ENCODE results near the gene GMDS. TPM values are rescaled to one million over a fixed set of nuclear protein-coding genes. Genes with fewer than 3 reads are reported as not detected.

GMDS gene
- total RNA-seq, 1 donor from 2014 or later = 27.0 TPM

DNA sequence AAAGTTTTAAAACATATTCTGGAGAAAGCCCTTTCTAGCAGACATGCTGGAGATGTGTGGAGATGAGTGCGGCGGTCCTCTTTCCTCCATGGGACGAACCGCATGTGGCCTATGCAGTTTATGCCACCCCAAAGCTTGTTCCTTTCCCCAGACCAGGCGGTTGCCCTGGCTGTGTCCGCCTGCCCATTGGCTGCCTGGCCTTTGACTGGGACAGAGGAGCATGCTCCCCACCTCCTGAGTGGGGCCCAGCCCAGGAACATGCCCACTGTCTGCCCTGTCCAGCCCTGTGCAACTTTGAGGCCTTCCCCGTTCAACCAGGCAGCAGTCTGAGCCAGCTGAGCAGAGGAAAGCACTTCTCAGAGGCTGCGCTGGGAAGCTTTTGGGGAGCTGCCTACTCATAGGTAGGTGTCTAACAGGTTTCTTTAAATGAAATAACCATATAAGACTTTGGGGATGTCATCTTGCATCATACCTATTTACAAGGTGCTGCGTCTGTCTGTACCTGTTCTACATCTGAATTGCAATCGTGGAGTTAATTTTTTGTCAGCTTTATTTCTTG is 615.1 kb downstream of the GMDS start:
- no peaks in the 10 kb centered on the region for H3K36me3 ChIP-seq (ENCODE audit: control insufficient read depth, insufficient read depth, low read length)
- no peak for DNase-seq (ENCODE audit: low read depth)
- TF ChIP-seq, protein P1, sequence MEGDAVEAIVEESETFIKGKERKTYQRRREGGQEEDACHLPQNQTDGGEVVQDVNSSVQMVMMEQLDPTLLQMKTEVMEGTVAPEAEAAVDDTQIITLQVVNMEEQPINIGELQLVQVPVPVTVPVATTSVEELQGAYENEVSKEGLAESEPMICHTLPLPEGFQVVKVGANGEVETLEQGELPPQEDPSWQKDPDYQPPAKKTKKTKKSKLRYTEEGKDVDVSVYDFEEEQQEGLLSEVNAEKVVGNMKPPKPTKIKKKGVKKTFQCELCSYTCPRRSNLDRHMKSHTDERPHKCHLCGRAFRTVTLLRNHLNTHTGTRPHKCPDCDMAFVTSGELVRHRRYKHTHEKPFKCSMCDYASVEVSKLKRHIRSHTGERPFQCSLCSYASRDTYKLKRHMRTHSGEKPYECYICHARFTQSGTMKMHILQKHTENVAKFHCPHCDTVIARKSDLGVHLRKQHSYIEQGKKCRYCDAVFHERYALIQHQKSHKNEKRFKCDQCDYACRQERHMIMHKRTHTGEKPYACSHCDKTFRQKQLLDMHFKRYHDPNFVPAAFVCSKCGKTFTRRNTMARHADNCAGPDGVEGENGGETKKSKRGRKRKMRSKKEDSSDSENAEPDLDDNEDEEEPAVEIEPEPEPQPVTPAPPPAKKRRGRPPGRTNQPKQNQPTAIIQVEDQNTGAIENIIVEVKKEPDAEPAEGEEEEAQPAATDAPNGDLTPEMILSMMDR (IDR thresholded peaks at IDR 0.05; ENCODE audit: insufficient read depth, low read length, poor library complexity, severe bottlenecking) = no peak
- no peak overlapping the region for H3K4me3 ChIP-seq (ENCODE audit: low read depth, low read length)
- peaks cover 2% of the 10 kb centered on the region for H3K27me3 ChIP-seq (ENCODE audit: control insufficient read depth, insufficient read depth, low read length)

GRCh38 chr6:1629316-1629715 is 616.1 kb downstream of the GMDS start:
- Histone ChIP-seq H3K4me3 (ENCODE audit: low read depth, low read length) (no peak overlapping the region), H3K36me3 (ENCODE audit: control insufficient read depth, insufficient read depth, low read length) (no peaks in the 10 kb centered on the region), H3K27me3 (ENCODE audit: control insufficient read depth, insufficient read depth, low read length) (peaks cover 2% of the 10 kb centered on the region)
- TF ChIP-seq, protein P1 (IDR thresholded peaks at IDR 0.05; ENCODE audit: insufficient read depth, low read length, poor library complexity, severe bottlenecking) = no peak
- no peak for DNase-seq (ENCODE audit: low read depth)

GRCh38 chr6:1627827-1628560 is 617.4 kb downstream of the GMDS start:
- no peak for DNase-seq (ENCODE audit: low read depth)
- Histone ChIP-seq H3K4me3 (ENCODE audit: low read depth, low read length) (no peak overlapping the region), H3K36me3 (ENCODE audit: control insufficient read depth, insufficient read depth, low read length) (no peaks in the 10 kb centered on the region), H3K27me3 (ENCODE audit: control insufficient read depth, insufficient read depth, low read length) (peaks cover 2% of the 10 kb centered on the region)
- TF ChIP-seq, protein P1 (IDR thresholded peaks at IDR 0.05; ENCODE audit: insufficient read depth, low read length, poor library complexity, severe bottlenecking) = no peak

GRCh38 chr6:1626481-1626880 is 618.9 kb downstream of the GMDS start:
- TF ChIP-seq, protein P1 (IDR thresholded peaks at IDR 0.05; ENCODE audit: insufficient read depth, low read length, poor library complexity, severe bottlenecking) = no peak
- H3K27me3 ChIP-seq (ENCODE audit: control insufficient read depth, insufficient read depth, low read length) = peaks cover 2% of the 10 kb centered on the region

DNA sequence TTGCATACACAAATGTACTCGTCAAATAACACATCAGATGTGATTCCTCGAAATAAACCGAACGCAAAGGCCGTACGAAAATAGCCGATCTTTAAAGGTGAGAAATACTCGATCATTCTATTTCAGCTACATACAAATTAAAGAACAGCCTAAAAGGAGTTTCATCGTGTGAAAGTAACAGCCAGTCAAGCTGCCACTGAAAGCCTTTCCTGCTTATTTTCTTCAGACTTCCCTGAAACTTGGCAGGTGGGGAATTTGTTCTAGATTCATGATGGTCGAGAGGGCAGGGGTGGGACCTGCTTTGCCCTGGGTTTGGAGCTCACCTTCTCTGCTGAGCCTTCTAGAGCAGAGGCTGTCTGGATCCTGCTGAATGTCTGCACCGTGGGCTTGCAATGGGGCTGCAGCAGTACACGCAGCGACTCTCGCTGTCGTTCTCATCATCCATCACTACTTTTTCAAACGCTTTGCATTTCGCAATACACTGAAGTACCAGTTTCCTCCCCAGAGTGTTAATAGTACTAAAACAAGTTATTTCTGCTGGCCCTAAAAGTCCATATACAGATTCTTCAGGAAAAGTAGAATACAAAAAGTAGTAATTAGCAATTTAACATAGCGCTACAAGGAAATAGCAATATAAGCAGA is 619.5 kb downstream of the GMDS start:
- peaks cover 2% of the 10 kb centered on the region for H3K27me3 ChIP-seq (ENCODE audit: control insufficient read depth, insufficient read depth, low read length)
- TF ChIP-seq, protein P1 (IDR thresholded peaks at IDR 0.05; ENCODE audit: insufficient read depth, low read length, poor library complexity, severe bottlenecking) = no peak

More at GRCh38 chr6:1626481-1626880, 618.9 kb downstream of the GMDS start:
- no peaks in the 10 kb centered on the region for H3K36me3 ChIP-seq (ENCODE audit: control insufficient read depth, insufficient read depth, low read length)
- no peak overlapping the region for H3K4me3 ChIP-seq (ENCODE audit: low read depth, low read length)
- DNase-seq (ENCODE audit: low read depth) = no peak

More for the DNA sequence above, 619.5 kb downstream of the GMDS start:
- no peak for DNase-seq (ENCODE audit: low read depth)
- Histone ChIP-seq H3K36me3 (ENCODE audit: control insufficient read depth, insufficient read depth, low read length) (no peaks in the 10 kb centered on the region), H3K4me3 (ENCODE audit: low read depth, low read length) (peak overlapping the region; percentile 59)

Measured in kidney epithelial cell (primary cell).